Thyroid gland (tissue), 4 donors: ENCODE data around the gene SIK3.

ENCODE experiments used
- CTCF ChIP-seq, 6 experiments: fragments of 200-600 bp in 3 of 6; fragments of 450-650 bp in 3 of 6; sonication (generic) in 3 of 6; IDR thresholded peaks; one replicate each; pipeline ENCODE4 v1.5.1; 2016 to 2019; ENCODE audit warnings: antibody characterized with exemption in 6 of 6, mild to moderate bottlenecking in 2 of 6, inconsistent platforms in 1 of 6, moderate library complexity in 1 of 6
- POLR2A ChIP-seq, 2 donors: fragments of 450-650 bp; IDR thresholded peaks; one replicate each; pipeline ENCODE4 v1.6.1; 2017; ENCODE audit warnings: antibody characterized with exemption in 2 of 2, mild to moderate bottlenecking in 2 of 2, moderate library complexity in 1 of 2

DNA sequence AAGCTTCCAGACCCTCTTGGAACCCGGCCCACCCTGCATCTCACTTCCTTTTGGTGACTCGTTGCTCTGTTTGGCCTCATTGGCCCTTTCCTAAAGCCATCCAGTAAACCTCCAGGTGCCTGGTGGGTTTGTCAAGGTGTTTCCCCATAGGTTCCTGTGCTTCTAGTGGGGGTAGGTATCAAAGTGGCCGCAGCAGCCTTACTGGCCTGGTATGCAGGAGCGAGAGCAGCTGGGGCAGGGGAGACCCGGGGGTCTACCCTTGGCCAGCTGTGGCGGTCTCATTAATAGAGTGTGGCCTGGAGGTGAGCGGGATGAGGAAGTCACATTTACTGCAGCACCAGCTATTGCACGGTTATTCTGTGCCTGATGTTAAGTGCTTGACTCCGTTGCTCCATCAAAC is 279.2 kb downstream of the SIK3 start:
- no peak for TF ChIP-seq CTCF (IDR thresholded peaks at IDR 0.05)
- no peak for TF ChIP-seq POLR2A (IDR thresholded peaks at IDR 0.05)
